Amygdala (tissue), 56 donors: ENCODE measurements around the gene KRTAP10-2.
"Not testable (repeated sequence)": the region's sequence is repeated elsewhere in the genome, so short reads cannot be mapped to it uniquely, and the experiment has no call there.

Experiments
- DNase-seq, 56 donors: peaks; one replicate each; lab custom pipeline; 2025; lab: John Stamatoyannopoulos, UW

KRTAP10-2 gene

GRCh38 chr21:44551340-44551961 is at the start of gene KRTAP10-2:
TSS of gene KRTAP10-2 (minus strand) at chr21:44551505. CDS start at chr21:44551458, 47 bp downstream.
- no peak for DNase-seq

- DNase-seq = not testable (repeated sequence)
Measured at GRCh38 chr21:44601091-44601490, 49.8 kb upstream of the KRTAP10-2 start.

GRCh38 chr21:44600118-44600978 is 49.0 kb upstream of the KRTAP10-2 start, which contains the start of gene KRTAP10-7:
TSS of gene KRTAP10-7 (plus strand) at chr21:44600597. CDS start at chr21:44600622, 25 bp downstream.
- not testable (repeated sequence) for DNase-seq

- no peak for DNase-seq
Measured at GRCh38 chr21:44599264-44600029, 48.1 kb upstream of the KRTAP10-2 start.

- no peak for DNase-seq
Measured at GRCh38 chr21:44598061-44598460, 46.8 kb upstream of the KRTAP10-2 start.

GRCh38 chr21:44596068-44596725 is 44.9 kb upstream of the KRTAP10-2 start:
- no peak for DNase-seq

- DNase-seq = no peak
Measured at GRCh38 chr21:44595524-44595923, 44.2 kb upstream of the KRTAP10-2 start.

- DNase-seq = no peak
Measured at GRCh38 chr21:44594406-44594916, 43.2 kb upstream of the KRTAP10-2 start.

GRCh38 chr21:44593598-44594405 is 42.5 kb upstream of the KRTAP10-2 start:
- no peak for DNase-seq

- no peak for DNase-seq
Measured at GRCh38 chr21:44592446-44593311, 41.4 kb upstream of the KRTAP10-2 start, which contains the start of gene KRTAP10-6. TSS of gene KRTAP10-6 (minus strand) at chr21:44592505. CDS start at chr21:44592484, 21 bp downstream.

GRCh38 chr21:44591801-44592130 is 40.5 kb upstream of the KRTAP10-2 start:
- not testable (repeated sequence) for DNase-seq

- DNase-seq = not testable (repeated sequence)
Measured at GRCh38 chr21:44590897-44591800, 39.8 kb upstream of the KRTAP10-2 start.

GRCh38 chr21:44590311-44590721 is 39.0 kb upstream of the KRTAP10-2 start:
- no peak for DNase-seq

- DNase-seq = no peak
Measured at GRCh38 chr21:44589586-44590305, 38.4 kb upstream of the KRTAP10-2 start.

- DNase-seq = no peak
Measured at GRCh38 chr21:44589094-44589493, 37.8 kb upstream of the KRTAP10-2 start.

GRCh38 chr21:44585892-44586291 is 34.6 kb upstream of the KRTAP10-2 start:
- no peak for DNase-seq

GRCh38 chr21:44583800-44584147 is 32.5 kb upstream of the KRTAP10-2 start:
- no peak for DNase-seq
